GM12864 (cell line): Measurements from ENCODE around the gene ARHGEF1.

Experiments
- DNase-seq: peaks from one replicate; pipeline ENCODE4 v3.0.0-alpha.2; 2011; ENCODE audit warnings: low read depth
- H3K4me3 ChIP-seq: 2 replicates; pipeline ENCODE4 v1.5.1; 2011; ENCODE audit warnings: mild to moderate bottlenecking, low read depth, low read length, control low read depth
- TF ChIP-seq, protein P1 (sequence below): IDR thresholded peaks from 2 replicates; pipeline ENCODE4 v1.5.1; 2011; ENCODE audit warnings: low read depth, mild to moderate bottlenecking, moderate library complexity, low read length, control low read depth, inconsistent platforms; ENCODE audit errors: missing control alignments

ARHGEF1 gene

DNA sequence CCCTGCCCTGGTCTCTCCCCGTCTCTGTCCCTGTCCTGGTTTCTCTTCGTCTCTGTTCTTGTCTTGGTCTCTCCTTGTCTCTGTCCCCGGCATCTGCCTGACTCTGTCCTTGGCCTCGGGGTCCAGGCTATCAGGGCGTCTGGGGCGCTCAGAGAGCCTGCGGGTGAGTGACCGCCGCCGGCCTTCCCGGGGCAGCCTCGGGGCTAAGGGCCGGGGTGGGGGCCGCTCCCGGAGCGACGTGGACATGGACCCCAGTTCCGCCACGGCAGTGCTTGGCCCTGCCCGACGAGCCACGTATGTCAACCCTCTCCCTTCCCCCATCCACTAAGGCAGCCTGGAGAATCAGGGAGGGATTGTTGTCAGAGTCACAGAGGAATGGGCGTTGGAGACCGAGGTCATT, 14.8 kb downstream of the ARHGEF1 start:
- TF ChIP-seq, protein P1, sequence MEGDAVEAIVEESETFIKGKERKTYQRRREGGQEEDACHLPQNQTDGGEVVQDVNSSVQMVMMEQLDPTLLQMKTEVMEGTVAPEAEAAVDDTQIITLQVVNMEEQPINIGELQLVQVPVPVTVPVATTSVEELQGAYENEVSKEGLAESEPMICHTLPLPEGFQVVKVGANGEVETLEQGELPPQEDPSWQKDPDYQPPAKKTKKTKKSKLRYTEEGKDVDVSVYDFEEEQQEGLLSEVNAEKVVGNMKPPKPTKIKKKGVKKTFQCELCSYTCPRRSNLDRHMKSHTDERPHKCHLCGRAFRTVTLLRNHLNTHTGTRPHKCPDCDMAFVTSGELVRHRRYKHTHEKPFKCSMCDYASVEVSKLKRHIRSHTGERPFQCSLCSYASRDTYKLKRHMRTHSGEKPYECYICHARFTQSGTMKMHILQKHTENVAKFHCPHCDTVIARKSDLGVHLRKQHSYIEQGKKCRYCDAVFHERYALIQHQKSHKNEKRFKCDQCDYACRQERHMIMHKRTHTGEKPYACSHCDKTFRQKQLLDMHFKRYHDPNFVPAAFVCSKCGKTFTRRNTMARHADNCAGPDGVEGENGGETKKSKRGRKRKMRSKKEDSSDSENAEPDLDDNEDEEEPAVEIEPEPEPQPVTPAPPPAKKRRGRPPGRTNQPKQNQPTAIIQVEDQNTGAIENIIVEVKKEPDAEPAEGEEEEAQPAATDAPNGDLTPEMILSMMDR = no peak
- no peak overlapping the region for H3K4me3 ChIP-seq
- DNase-seq = no peak

DNA sequence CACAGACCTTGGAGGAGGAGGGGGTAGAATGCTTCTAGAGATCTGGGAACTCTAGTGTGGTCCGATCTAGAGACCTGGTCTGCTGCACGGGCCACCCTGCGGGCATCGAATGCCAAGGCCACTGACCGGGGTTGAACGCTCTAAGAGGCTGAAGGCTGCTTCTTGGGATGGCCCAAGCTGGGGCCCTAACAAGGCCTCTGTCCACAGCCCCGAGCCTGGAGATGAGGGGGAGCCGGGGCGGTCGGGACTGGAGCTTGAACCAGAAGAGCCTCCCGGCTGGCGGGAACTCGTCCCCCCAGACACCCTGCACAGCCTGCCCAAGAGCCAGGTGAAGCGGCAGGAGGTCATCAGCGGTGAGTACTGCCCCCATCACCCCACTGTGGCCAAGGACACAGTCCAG, 15.3 kb downstream of the ARHGEF1 start:
- H3K4me3 ChIP-seq = no peak overlapping the region
- TF ChIP-seq, protein P1 = no peak
- no peak for DNase-seq

DNA sequence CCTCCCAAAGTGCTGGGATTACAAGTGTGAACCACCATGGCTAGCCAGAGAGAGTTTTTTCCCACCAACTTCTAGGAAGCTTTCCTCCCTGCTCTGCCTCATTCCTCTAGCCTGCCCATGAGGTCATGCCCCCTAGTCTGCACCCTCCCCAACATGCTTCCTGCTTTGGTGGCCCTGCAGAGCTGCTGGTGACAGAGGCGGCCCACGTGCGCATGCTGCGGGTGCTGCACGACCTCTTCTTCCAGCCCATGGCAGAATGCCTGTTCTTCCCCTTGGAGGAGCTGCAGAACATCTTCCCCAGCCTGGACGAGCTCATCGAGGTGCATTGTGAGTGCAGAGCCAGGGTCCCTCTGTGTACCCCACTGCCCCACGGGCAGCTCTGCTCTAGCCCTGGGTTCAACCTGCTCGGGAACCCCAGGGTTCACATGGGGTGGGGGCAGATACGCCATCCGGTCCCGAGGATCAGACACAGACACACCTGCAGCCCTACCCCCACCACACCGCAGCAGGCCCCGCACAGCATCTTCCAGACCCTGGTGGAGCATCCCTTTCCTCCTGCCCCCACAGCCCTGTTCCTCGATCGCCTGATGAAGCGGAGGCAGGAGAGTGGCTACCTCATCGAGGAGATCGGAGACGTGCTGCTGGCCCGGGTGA, 18.9 kb downstream of the ARHGEF1 start:
- no peak overlapping the region for H3K4me3 ChIP-seq
- no peak for DNase-seq
- TF ChIP-seq, protein P1 = no peak

DNA sequence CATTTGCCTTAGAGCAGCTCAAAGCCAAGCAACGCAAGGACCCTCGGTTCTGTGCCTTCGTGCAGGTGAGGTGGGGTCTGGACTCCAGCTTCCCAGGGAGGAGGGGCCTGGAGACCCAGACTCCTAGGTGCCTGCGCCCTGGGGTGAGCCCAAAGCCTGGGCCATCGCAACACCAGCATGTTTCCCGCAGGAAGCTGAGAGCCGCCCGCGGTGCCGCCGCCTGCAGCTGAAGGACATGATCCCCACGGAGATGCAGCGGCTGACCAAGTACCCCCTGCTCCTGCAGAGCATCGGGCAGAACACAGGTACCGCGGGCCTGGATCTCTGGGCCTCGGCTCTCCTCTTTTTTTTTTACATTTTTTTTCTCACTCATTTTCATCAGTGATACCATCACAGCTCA, 19.6 kb downstream of the ARHGEF1 start:
- TF ChIP-seq, protein P1 = no peak
- no peak overlapping the region for H3K4me3 ChIP-seq
- DNase-seq = no peak

DNA sequence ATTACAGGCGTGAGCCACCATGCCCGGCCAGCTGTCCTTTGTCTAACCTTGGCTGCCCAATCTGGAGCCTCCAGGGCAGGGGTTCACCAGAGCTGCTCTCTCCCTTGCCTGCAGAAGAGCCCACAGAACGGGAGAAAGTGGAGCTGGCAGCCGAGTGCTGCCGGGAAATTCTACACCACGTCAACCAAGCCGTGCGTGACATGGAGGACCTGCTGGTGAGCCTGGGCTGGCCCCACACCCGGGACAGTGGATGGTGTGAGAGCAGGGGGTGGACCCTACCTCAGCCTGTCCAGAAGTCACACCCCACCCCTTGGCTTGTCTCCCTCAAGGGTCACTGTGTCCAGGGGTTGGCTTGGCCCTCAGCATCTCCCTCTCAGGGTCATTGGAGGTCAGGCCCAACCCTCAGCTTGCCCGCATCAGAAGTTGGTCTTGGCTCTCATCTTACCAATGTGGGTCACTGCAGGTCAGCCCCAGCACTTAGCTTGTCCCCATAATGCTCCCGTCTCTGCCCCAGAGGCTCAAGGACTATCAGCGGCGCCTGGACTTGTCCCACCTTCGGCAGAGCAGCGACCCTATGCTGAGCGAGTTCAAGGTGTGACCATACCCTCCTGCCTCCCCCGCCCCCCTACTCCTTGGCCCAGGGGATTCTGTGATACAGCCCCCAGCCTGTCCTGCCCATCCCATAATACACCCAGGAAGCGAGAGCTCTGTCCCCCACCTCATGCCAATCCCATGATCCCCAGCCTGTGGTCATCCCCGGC, 20.4 kb downstream of the ARHGEF1 start:
- H3K4me3 ChIP-seq = no peak overlapping the region
- TF ChIP-seq, protein P1 = no peak
- no peak for DNase-seq

DNA sequence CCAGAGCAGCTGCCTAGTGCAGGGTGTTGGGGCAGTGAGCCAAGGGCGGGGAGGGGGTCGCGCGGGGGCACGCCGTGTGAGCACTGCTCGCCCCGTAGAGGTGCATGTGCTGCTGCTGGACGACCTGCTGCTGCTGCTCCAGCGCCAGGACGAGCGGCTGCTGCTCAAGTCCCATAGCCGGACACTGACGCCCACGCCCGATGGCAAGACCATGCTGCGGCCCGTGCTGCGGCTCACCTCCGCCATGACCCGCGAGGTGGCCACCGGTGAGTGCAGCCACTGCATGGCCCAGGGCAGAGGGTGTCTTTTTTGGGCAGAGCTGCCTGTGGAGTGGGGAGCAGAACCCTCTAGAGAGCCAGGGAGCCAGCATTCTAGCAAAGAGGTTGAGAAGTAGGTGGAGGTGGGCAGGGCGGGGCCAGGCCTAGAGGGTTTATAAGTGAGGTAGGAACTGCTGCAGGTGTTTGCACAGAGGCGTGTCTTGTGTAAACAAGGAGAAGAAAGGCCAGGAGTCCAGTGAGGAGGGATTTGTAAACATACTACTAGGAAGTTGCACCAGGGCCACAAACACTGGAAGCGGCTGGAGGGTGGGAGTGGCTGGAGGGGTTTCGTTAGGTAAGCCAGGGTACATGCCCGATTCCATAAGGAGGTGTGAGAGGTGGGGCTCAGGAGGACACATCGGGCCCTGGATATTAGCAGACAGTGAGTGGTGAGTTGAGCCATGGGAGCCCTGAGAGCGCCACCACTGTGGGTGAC, 21.3 kb downstream of the ARHGEF1 start:
- no peak for DNase-seq
- TF ChIP-seq, protein P1 = no peak
- no peak overlapping the region for H3K4me3 ChIP-seq
